Activated B cell treated with CpG ODN at 0.5 μM for 24 hours (primary cell): ENCODE data around the gene MAP2K2. TPM values are rescaled to one million over a fixed set of nuclear protein-coding genes. Genes with fewer than 3 reads are reported as not detected.

ENCODE experiments used
- ATAC-seq: fragments of 200-7000 bp; cut with Tn5 transposase; one replicate; pipeline ENCODE4 v1.10.0; 2021; ENCODE audit warnings: low read depth, mild to moderate bottlenecking, moderate library complexity
- CTCF ChIA-PET: fragments of 350-600 bp; sonication (Branson Sonifier 250); formaldehyde crosslinking; loops from one replicate; lab custom pipeline; 2021; ENCODE audit warnings: antibody characterized with exemption; lab: Charles Lee
- POLR2A ChIA-PET: fragments of 350-600 bp; sonication (Branson Sonifier 250); formaldehyde crosslinking; loops from one replicate; lab custom pipeline; 2021; ENCODE audit warnings: antibody characterized with exemption; lab: Charles Lee
- DNase-seq: peaks from one replicate; pipeline ENCODE4 v3.0.0; 2022
- H3K27ac Mint-ChIP-seq: one replicate; pipeline ENCODE4 v1.8.0; 2020; ENCODE audit warnings: mixed read lengths
- H3K27me3 Mint-ChIP-seq: one replicate; pipeline ENCODE4 v1.8.0; 2021; ENCODE audit warnings: mixed read lengths
- H3K36me3 Mint-ChIP-seq: one replicate; pipeline ENCODE4 v1.8.0; 2021; ENCODE audit warnings: low read depth, mixed read lengths
- H3K4me1 Mint-ChIP-seq: one replicate; pipeline ENCODE4 v1.8.0; 2021; ENCODE audit warnings: mixed read lengths
- H3K4me3 Mint-ChIP-seq: one replicate; pipeline ENCODE4 v1.8.0; 2020; ENCODE audit warnings: mild to moderate bottlenecking, mixed read lengths
- H3K9me3 Mint-ChIP-seq: one replicate; pipeline ENCODE4 v1.8.0; 2020; ENCODE audit warnings: mixed read lengths
- intact Hi-C: fragments of 100-400 bp; cut with micrococcal nuclease; formaldehyde crosslinking; loops from one replicate; pipeline ENCODE4 v1.15.1; 2024
- total RNA-seq: library from RNA; stranded (reverse); gene quantifications from 2 replicates; pipeline ENCODE4 v1.2.3, GENCODE V29; 2022
- TF ChIP-seq, protein P1 (sequence below): fragments of 200-600 bp; IDR thresholded peaks from one replicate; pipeline ENCODE4 v1.8.0; 2022; ENCODE audit warnings: antibody characterized with exemption, mild to moderate bottlenecking

Gene MAP2K2
- total RNA-seq, 1 donor from 2014 or later = 126 TPM

DNA sequence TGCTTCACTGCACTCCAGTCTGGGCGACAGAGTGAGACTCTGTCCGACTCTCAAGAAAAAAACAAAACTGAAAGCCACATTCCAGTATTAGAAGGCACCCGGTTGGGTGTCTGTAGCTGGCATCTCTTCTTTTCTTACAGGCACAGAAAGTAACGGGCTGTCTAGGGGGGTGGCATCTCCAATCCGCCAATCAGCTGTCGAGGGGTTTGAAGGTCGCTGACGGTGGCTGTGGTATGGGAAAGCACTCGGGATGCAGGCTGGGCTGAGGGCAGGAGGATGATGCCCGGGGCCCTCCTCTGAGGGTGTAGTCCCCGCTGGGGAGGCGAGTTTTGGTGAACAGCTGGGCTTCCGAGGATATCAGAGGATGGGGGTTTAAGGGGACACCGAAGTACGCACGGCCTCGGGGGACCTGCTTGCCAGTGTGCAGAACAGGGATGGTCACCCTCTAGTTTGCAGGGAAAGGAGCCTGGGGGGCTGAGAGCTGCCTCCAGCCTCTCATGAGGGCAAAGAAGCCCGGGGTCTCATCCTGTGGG lies 30.2 kb downstream of the MAP2K2 start:
- ChIA-PET CTCF (interaction anchor here (0.8 kb wide), 1 partner anchor 46 kb away, joined by 4 read pairs; no protein-coding TSS in a partner anchor), POLR2A (no interaction called here)
- intact Hi-C loops = no loop called here
- TF ChIP-seq, protein P1, sequence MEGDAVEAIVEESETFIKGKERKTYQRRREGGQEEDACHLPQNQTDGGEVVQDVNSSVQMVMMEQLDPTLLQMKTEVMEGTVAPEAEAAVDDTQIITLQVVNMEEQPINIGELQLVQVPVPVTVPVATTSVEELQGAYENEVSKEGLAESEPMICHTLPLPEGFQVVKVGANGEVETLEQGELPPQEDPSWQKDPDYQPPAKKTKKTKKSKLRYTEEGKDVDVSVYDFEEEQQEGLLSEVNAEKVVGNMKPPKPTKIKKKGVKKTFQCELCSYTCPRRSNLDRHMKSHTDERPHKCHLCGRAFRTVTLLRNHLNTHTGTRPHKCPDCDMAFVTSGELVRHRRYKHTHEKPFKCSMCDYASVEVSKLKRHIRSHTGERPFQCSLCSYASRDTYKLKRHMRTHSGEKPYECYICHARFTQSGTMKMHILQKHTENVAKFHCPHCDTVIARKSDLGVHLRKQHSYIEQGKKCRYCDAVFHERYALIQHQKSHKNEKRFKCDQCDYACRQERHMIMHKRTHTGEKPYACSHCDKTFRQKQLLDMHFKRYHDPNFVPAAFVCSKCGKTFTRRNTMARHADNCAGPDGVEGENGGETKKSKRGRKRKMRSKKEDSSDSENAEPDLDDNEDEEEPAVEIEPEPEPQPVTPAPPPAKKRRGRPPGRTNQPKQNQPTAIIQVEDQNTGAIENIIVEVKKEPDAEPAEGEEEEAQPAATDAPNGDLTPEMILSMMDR = no peak
- DNase-seq = no peak
- no peak overlapping the region for H3K27ac Mint-ChIP-seq
- H3K36me3 Mint-ChIP-seq = peaks cover 48% of the 10 kb centered on the region
- no peaks in the 10 kb centered on the region for H3K27me3 Mint-ChIP-seq
- H3K9me3 Mint-ChIP-seq = no peaks in the 10 kb centered on the region
- ATAC-seq = no peak
- peaks cover 10% of the 10 kb centered on the region for H3K4me1 Mint-ChIP-seq
- H3K4me3 Mint-ChIP-seq = no peak overlapping the region

DNA sequence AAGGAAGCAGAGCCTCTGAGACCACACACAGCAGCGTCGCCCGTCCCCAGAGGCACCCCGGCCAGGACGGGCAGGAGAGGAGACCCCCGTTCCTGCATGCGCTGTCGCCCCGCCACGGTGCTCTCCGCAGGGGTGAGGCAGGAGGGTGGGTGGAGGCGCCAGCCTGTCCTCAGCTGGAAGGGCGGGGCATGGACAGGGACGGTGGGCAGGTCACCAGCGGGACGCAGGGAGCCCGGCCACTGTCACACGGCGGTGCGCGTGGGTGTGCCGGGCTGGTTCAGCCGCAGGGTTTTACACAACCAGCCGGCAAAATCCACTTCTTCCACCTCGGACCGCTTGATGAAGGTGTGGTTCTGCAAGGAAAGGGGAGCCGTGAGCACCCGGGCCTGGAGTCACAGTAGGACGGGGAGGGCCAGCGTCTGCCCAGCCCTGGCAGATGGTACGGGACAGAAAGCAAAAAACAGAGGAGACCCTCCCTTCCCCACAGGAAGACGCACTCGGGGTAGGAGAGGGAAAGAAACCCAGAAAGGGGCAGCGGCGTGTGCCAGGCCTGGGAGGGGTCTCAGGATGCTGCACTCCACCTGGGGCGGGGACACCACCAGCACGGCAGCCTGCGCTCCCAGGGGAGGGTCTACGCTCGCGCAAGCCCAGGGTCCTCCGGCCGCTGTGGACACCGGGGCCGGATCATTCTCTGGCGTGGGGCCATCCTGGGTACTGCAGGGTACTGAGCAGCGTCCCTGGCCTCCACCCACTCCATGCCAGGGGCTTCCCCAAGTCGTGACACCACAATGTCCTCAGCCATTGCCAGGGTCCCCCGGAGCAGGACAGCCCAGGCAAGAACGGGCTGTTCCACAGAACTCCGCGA lies 33.3 kb downstream of the MAP2K2 start:
- Mint-ChIP-seq H3K4me1 (peaks cover 10% of the 10 kb centered on the region), H3K27me3 (no peaks in the 10 kb centered on the region), H3K9me3 (no peaks in the 10 kb centered on the region), H3K27ac (no peak overlapping the region), H3K4me3 (no peak overlapping the region), H3K36me3 (peaks cover 28% of the 10 kb centered on the region)
- ChIA-PET CTCF (no interaction called here), POLR2A (interaction anchor here (0.7 to 1.9 kb wide), 5 partner anchors 12 to 33 kb away, joined by 3 to 12 read pairs (median 4); no protein-coding TSS in a partner anchor)
- ATAC-seq (no peak), DNase-seq (no peak)
- TF ChIP-seq, protein P1 = no peak
- intact Hi-C loops = no loop called here

DNA sequence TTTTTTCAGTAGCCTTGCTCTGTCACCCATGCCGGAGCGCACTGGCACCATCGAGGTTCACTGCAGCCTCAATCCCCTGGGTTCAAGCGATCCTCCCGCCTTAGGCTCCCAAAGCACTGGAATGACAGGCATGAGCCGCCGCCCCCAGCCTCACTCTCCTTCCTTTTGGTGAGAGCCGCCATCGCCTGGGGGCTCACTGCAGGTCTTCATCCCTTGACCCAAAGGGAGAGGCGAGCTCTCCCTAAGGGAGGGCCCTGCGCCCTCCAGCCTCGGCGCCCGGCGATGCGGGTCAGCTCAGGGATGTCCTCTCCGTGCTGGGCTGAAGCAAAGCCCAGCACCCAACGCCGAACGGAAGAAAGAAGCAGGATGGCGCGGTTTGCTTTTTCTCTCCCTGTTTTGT lies 34.0 kb downstream of the MAP2K2 start:
- intact Hi-C loops = no loop called here
- ATAC-seq (no peak), DNase-seq (no peak)
- ChIA-PET CTCF (no interaction called here), POLR2A (interaction anchor here (0.5 to 1.9 kb wide), 6 partner anchors 11 to 64 kb away, joined by 3 to 12 read pairs (median 4); no protein-coding TSS in a partner anchor)
- TF ChIP-seq, protein P1 = no peak
- Mint-ChIP-seq H3K4me1 (peaks cover 10% of the 10 kb centered on the region), H3K27ac (no peak overlapping the region), H3K27me3 (no peaks in the 10 kb centered on the region), H3K4me3 (no peak overlapping the region), H3K9me3 (no peaks in the 10 kb centered on the region), H3K36me3 (peaks cover 28% of the 10 kb centered on the region)

DNA sequence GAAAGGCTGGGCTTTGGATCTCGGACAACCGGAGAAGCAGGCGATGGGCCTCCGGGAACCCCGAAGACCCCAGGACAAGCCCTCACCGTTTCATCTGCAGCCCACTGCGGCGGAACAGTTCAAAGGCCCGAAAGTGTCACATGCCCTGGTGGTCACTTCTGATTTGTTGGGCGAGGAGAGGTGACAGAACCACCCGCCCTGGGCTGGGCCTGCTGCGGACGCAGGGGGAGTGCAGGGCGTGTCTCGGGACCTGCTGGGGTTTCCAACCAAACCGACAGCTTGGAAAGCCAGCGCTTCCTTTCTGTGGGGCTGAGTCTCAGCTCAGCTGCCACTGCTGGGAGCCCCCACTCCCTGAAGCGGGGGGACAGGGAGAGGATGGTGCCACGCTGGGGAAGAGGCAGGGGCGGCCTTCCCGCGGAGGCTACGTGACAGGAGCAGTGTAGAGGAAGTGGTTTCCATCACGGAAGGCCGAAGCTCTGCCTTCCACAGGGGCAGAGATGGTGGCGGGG lies 34.5 kb downstream of the MAP2K2 start:
- Mint-ChIP-seq H3K4me3 (peak overlapping the region; percentile 50), H3K9me3 (no peaks in the 10 kb centered on the region), H3K4me1 (peaks cover 14% of the 10 kb centered on the region), H3K27me3 (no peaks in the 10 kb centered on the region), H3K27ac (peak overlapping the region; percentile 71), H3K36me3 (peaks cover 27% of the 10 kb centered on the region)
- CTCF ChIA-PET = interaction anchor here (0.6 kb wide), 1 partner anchor 1362 kb away, joined by 3 read pairs; no protein-coding TSS in a partner anchor
- ATAC-seq (peak; percentile 61), DNase-seq (no peak)
- TF ChIP-seq, protein P1 = no peak
- intact Hi-C loops = no loop called here
- POLR2A ChIA-PET = interaction anchor here (0.5 to 1.9 kb wide), 8 partner anchors 11 to 233 kb away, joined by 3 to 12 read pairs (median 4); no protein-coding TSS in a partner anchor
